ENCODE results near the gene STPG4.
"Not testable (repeated sequence)": the region's sequence is repeated elsewhere in the genome, so short reads cannot be mapped to it uniquely, and the experiment has no call there.

Gene STPG4

DNA sequence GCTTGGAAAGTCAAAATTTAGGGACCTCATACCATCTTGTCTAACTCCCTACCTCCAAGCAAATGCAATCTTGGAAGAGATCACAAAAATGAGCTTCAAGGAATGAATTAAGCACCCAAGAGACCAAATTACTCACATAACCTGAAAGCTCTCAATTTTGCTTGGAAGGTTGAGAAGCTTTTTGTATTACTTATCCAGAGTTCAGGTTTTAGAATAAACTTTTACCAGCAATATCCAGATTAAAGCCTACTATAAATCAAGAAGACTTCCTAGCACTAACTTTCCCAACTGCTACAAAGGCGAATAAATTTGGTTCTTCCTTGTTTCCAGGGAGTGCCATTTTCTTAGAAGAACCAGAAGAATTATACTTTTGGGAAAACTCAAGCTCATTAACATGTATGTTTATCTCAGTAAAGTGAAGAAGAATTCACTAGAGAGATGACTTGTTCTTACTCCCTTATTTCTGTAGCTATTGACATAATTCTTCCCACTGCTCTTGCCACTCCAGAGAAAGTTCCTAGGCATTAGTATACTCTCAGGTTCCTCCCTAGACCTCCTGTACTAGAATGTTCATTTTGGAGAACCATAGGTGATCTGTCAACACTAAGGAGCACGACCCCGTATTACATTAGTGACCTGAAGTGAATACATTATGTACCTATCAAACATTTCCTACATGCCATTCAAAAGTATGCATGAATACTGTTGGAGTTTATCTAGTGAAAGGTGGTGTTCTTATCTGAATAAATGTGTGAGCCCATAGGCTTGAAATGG is 18.0 kb upstream of the STPG4 start:
- DNase-seq: no peak

DNA sequence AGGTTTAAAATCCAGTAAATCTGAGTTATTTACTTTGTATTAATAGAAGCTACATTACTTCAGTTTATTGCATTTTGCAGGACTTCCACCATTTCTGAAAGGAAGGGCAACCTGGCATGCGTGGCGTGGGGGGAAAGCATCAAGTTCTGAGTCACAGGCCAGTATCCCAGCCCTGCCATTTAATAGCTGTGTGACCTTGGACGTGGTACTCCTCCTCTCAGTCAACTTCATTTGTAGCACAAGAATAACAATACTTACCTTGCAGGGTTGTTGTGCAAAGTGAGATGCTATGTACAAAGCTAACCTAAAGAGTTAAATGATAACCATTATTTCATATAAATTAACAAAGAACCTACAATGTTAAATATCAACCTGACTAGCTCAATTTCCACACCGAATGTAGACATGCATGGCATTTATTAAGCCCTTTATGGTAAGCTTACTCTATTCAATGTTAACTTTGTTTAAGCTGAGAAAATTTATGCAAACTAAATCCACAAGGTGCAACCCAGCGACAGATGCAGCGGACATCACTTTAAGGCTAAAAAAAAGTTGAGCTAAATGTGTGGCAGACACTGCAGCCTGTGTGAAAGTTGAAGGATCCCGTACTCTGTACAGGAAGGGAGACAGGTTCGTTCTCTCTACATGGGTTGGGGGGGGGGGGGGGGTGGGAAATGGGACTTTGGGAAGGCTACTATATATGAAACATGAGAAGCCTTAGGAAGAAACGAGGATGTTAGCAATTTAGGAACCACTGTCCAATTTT is 17.2 kb upstream of the STPG4 start:
- no peak for DNase-seq

DNA sequence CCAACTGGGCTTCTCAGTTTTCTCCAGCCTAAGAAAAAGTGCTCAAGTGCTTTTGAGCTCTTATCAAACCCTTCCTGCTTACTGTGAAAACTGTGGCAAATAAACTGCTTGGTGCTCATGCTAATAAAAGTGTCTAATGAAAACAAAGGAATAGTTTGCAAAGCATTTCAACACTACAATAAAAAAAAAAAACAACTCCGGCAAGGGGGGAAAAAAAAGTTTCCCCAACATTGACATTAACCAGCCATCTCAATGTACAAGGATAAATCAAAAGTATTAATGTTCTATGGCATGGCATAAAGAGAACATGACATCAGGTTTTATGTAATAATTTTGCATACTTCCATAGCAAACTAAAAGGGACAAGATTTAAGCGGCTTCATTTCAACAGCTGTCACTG is 14.7 kb upstream of the STPG4 start:
- DNase-seq: no peak

DNA sequence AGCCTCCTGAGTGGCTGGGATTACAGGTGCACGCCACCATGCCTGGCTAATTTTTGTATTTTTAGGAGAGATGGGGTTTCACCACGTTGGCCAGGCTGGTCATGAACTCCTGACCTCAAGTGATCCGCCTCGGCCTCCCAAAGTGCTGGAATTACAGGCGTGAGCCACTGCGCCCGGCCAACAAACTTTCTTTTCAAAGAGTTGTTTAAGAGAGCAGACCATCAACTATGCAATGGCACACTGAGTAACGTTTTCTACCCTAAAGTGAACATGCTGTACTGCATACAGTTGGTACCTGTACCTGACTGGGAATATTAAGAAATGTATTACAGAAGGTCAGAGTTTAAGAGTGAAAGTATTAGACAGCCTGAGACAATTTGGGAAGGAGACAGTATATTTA is 13.8 kb upstream of the STPG4 start:
- DNase-seq: not testable (repeated sequence)

DNA sequence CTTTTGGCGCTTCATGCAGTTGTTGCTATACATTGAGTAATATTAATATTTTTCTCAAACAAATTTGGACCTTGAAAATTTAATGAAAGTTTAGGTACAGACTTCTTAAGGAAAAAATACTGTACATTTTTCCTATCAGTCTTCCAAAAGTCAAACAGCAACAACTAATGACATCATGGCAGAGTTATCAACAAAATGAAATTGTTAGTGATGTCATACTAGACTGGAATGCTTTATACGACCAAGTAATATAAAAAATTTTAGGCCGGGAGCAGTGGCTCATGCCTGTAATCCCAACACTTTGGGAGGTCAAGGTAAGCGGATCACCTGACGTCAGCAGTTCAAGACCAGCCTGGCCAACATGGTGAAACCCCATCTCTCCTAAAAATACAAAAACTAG is 12.0 kb upstream of the STPG4 start:
- DNase-seq: no peak

DNA sequence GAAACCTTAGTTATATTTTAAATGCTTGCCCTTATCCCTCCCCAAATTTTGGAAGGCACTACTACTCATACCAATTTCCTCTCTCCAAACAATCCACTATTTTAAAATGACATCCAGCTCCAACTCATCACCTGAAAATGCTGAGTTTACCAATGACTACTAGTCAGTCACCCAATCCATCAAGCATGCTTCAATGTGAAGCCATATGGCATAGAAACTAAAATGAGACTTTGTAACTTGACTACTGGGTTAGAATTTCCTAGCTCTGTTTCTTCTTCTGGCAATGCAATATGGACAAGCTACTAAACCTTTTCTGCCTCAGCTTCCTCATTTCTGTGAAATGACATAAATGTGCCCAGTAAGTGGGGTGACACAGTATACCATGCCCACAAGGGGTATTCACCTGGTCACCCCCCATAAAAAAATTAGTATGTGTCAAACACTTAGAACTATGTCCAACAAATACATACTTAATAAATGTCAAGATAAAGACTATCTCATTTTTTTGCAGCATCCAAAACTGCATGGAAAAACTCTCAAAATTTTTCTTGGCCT is 10.0 kb upstream of the STPG4 start:
- DNase-seq: no peak

DNA sequence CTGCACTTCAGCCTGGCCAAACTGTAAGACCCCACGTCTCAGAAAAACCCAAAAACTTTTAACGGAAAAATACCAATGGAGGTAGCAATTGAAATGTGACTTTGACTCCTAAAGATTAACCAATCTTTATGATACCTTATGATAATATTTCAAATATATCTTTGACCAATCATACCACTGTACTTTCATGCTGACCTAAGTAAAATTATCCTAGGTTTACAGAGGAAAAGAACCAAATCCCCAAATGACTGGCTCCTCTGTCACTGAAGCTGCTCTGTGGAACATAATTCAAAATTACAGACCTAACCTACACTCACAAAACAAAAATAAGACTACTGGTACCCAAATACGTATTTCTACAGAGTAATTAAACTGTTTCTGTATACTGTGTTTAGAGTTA is 7.7 kb upstream of the STPG4 start:
- no peak for DNase-seq

DNA sequence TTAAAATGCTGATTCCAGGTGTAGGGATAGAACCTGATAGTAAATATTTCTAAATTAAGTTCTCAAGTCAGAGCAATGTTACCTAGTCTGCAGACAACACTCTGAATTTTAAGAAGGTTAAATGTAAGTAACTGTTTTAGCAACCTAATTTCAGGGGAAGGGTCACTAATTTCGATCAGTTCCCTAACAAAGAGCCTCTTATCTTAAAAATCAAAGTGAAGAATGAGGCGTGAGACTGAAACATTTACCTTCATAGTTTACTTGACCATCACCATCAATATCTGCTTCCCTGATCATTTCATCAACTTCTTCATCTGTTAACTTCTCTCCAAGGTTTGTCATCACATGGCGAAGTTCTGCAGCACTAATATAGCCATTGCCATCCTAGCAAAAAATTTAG is 6.4 kb upstream of the STPG4 start:
- DNase-seq: no peak

DNA sequence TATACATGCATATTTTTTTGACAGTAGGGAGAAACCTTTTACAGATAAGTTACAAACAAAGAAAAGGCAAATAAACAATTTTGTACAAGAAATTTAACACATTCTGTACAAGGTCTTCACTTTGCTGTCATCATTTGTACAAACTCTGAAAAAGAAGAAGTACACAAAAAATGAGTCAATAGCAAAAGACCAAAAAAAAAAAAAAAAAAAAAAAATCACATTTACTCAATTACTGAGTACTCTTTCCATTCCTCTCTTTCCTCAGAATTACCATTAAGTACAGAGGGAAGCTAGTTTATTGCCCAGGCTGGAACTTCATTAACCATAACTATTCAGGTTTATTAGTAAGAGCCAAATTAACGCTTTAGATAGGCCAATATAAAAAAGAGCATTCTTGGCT is 5.6 kb upstream of the STPG4 start:
- DNase-seq: no peak

DNA sequence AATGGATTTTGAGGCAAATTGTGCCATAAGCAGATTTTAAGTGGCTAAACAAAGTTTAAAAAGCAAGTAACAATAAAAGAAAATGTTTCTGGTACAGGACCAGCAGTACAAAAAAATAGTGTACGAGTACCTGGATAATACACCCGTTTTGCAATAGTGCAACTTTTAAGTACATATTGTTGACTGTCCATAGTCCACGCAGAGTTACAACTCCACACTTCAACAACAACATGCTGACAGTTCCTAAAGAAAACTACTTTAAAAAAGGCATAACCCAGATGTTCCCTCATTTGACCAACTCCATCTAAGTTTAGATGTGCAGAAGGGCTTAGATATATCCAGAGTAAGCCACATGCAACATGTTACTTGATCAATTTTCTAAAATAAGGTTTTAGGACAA is 5.1 kb upstream of the STPG4 start:
- DNase-seq: no peak

DNA sequence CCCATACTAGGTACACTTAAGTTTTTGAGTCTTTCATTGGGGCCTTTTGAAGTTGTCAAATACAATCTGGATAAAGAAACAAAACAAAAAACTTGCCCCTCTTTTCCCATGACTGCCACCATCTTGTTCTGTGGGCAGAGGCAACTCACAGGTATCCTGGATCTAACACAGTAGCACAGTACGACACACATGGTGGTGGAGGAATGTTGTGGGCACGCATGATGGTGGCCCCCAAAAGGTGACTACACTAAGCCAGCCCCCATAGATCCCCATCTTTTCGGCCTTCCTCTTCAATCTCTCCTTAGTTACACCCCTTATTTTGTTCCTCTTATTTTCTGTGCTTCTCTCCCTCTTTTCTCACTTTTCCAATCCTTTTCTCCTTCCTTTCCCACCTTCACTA is 4.5 kb upstream of the STPG4 start:
- no peak for DNase-seq

DNA sequence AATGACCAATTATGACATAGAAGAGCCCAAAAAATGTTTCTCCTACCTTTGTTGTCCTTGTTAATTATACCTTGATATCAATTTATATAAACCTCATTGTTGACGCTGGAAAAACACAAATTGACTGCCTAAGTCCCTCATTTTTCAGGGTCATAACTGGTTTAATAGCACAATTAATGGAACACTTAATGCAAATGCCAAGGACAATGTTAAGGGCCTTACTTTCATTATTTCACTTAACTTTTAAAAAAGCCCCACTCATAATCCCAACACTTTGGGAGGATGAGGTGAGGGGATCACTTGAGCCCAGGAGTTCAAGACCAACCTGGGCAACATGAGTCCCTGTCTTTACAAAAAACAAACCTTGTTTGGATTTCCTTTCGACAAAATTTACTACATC is 3.5 kb upstream of the STPG4 start:
- no peak for DNase-seq

DNA sequence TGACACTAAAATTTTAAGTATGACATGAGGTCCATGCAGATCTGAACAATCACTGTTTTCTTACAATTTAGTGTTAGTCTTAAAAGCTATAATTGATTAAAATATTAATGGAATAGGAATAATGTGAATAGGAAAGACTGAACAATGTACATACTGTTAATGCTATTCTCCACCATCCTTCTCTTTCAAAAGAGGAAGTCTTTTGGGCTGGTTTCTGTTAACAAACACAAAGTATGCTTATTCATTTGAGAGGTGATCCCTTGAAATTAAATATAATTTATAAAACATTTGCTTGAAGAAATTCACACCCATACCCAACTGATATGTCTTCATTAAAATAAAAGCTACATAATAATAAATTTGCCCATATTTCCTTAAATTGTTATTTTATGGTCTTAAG is 2.3 kb downstream of the STPG4 start:
- DNase-seq: no peak

DNA sequence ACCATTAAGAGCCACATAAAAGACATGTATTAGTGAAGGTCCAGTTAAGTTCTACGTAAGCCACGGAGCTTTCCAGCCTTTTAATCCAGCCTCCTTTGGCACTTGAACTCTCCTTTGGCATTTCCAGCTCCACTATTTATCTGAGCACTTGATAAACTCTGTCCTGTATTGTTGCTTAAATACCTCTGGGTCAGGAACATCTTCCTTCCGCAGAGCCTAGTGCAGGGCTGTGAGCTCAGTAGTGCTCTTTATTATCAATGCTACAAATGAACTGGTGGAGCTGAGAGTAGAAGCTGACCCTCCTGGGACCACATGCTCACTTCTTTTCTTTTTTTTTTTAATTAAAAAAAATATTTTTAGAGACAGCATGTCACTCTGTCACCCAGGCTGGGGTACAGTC is 4.9 kb downstream of the STPG4 start:
- no peak for DNase-seq

DNA sequence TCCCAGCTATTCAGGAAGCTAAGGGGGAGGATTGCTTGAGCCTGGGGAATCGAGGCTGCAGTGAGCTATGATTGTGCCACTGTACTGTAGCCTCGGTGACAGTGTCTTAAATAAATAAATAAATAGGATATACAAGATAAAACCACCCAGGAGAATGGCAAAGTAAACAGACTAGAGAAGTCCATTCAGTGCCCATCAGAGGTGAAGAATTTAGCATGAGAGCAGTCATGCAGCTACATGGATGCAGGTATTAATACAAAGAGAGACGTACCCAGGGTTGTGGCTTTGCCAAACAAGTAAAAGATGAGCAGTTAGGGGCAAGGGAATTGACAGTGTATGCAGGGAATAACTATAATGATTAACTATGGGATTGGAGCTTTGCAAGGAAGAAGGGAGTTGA is 8.1 kb downstream of the STPG4 start:
- no peak for DNase-seq

DNA sequence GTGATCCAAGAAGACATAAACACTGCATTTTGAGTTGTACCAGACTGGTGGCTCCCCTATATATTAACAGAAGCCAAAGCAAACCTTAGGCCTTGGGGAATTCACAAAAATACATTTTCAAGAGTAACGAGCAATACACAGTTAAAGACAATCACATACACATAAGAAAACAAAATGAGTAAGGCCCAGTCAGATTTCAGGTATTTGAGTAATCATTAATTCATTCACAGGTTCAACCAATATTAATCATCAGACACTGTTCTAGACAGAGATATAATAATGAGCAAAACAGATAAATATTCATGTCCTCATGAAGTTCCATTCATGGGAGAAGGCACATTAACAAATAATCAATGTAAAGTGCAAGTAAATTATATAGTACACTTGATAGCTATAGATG is 9.6 kb downstream of the STPG4 start:
- DNase-seq: no peak

DNA sequence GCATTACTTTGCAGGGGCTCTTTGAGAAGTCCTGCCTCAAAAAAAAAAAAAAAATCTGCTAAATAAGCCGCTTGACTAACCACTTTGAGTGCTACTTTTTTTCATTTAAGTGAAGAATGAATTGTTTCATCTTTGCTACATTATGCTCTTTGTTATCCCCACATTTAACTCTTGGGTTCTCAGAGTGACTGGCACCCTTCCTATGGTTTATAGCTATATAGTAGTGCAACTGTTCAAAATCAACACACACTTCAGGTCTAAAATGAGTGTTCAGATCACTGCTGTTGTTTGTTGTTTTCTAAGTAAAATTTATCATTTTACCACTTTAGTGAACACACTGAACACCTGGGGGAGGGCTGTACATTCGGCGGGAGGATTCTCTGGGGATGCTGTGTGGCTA is 13.6 kb downstream of the STPG4 start:
- DNase-seq: no peak

DNA sequence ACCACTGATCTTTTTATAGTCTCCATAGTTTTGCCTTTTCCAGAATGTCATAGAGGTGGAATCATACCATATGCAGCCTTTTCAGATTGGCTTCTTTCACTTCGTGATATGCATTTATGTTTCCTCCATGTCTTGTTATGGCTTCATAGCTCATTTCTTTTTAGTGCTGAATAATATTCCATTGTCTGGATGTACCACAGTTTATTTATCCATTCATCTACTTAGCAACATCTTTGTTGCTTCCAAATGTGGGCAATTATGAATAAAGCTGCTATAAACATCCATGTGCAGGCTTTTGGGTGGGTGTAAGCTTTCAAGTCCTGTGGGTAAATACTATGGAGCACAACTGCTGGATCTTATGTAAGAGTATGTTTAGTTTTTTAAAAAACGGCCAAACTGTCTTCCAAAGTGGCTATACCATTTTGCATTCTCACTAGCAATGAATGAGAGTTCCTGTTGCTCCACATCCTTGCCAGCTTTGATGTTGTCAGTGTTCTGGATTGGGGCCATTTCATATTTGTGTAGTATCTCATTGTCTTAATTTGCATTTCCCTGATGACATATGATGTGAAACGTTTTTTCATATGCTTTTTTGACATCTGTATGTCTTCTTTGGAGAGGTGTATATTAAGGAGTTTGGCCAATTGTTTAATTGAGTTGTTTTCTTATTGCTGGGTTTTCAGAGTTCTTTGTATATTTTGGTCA is 20.6 kb downstream of the STPG4 start:
- no peak for DNase-seq

DNA sequence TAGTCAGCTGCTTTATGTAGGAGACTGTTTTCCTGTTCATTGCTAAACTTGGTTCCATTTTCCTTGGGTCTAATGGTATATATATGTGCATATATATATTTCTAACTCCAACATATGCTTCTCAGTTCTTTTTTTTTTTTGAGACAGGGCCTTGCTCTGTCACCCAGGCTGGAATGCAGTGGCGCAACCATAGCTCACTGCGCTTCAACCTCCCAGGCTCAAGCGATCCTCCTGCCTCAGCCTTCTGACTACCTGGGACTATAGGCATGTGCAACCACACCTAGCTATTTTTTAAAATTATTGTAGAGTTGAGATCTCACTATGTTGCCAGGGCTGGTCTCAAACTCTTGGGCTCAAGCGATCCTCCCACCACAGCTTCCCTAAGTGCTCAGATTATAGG is 22.1 kb downstream of the STPG4 start:
- no peak for DNase-seq

DNA sequence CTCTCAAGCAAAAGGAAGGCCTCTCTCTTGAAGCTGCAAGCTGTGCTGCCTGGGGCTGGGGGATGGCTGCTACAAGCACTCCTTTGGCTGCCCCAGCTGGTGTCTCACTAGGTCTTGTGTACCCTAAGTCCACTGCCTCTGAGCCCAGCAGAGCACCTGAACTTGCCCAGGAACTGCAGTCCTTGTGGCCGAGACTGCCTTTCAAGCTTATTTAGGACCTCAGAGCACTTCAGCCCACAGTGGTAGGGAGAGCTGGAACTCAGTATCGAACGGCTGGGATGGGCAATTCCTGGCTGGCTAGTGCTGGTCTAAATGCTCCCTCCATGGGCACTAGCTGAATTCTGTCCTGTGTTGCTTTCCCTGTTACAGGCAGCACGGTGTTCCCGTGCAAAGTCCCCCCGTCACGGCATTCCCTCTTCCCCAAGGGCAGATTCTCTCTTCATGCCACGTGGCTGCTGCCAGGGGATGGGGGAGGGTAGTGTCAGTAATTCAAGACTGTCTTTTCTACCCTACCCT is 25.9 kb downstream of the STPG4 start:
- DNase-seq: no peak

DNA sequence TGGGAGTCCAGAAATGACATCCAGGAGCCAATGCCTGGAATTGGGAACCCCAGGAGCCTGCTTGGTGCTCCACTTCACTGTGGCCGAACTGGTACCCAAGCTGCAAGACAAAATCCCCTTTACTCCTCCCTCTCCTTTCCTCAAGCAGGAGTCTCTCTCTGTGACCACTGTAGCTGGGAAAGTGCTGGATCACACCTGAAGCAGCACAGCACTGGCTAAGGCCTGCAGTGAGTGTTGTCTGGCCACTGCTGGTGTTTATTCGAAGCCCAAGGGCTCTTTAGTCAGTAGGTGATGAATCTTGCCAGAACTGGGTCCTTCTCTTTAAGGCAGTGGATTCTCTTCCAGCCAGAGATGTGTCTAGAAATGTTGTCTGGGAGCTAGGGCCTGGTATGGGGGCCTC is 26.4 kb downstream of the STPG4 start:
- no peak for DNase-seq

DNA sequence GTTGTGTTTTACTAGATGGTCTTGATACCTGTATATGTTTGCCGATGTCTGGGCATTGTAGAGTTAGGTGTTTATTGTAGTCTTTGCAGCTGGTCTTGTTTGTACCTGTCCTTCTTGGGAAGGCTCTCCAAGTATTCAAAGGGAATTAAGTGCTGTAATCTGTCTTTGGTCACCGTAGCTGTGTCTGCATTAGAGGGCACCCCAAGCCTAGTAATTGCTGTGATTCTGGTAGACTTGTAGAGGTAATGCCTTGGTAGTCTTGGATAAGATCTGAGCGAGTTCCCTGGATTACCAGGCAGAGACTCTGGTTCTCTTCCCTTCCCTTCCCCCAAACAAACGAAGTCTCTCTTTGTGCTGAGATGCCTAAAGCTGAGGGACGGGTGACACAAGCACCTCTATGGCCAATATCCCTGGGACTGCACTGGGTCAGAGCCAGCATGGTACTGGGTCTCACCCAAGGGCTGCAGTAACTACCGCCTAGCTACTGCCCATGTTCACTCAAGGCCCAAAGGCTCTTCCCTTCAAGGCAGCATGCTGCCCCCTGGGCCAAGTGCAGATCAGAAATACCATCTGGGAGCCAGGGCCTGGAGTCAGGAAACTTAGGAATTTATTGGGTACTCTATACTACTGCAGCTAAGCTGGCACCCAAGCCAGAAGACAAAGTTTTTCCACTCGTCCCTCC is 27.1 kb downstream of the STPG4 start:
- DNase-seq: no peak

DNA sequence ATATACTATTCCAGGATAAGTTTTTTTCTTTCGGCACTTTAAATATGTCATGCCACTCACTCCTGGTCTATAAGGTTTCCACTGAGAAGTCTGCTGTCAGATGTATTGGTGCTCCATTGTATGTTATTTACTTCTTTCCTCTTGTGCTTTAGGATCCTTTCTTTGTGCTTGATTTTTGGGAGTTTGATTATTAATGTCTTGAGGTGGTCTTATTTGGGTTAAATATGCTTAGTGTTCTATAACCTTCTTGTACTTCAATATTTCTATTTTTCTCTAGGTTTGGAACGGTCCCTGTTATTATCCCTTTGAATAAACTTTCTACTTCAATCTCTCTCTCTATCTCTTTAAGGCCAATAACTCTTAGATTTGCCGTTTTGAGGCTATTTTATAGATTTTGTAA is 28.3 kb downstream of the STPG4 start:
- DNase-seq: no peak

All from CD4-positive, alpha-beta T cell treated with Interleukin-6 for 4 hours (primary cell).